Measurements from ENCODE around the gene XPO6. TPM values are rescaled to one million over a fixed set of nuclear protein-coding genes. Genes with fewer than 3 reads are reported as not detected.

XPO6 gene
- total RNA-seq, 1 experiment from 2014 or later = 124 TPM

DNA sequence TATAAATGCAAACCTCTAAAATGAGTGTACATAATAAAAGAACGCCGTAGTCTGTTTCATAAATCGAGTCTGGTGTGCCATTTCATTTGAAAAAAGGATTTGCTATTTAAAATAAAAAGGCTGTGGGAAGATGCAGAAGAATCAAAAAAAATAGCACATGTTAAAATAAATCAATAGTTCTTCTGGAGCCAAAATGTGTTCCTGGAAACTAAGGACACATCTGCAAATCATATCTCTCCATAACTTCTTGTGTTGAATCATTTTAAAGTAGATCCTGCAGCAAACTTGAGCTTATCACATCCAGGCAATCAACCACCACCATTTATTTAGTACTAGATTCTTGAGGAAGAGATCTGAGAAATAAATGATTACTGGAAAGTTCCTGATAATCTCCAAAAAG, 29.0 kb downstream of the XPO6 start:
- H3K4me1 ChIP-seq (ENCODE audit: insufficient read depth, low read length) = no peaks in the 10 kb centered on the region; the same call in 1 of the 2 replicates
- no peak overlapping the region for H2AK5ac ChIP-seq (ENCODE audit: insufficient read length, low read length)
- TF ChIP-seq, protein P1, sequence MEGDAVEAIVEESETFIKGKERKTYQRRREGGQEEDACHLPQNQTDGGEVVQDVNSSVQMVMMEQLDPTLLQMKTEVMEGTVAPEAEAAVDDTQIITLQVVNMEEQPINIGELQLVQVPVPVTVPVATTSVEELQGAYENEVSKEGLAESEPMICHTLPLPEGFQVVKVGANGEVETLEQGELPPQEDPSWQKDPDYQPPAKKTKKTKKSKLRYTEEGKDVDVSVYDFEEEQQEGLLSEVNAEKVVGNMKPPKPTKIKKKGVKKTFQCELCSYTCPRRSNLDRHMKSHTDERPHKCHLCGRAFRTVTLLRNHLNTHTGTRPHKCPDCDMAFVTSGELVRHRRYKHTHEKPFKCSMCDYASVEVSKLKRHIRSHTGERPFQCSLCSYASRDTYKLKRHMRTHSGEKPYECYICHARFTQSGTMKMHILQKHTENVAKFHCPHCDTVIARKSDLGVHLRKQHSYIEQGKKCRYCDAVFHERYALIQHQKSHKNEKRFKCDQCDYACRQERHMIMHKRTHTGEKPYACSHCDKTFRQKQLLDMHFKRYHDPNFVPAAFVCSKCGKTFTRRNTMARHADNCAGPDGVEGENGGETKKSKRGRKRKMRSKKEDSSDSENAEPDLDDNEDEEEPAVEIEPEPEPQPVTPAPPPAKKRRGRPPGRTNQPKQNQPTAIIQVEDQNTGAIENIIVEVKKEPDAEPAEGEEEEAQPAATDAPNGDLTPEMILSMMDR (conservative IDR thresholded peaks at IDR 0.05) = no peak
- no peak overlapping the region for H3K4me2 ChIP-seq (ENCODE audit: insufficient read depth, insufficient read length, low read length)
- no peak for DNase-seq
- H2BK5ac ChIP-seq (ENCODE audit: insufficient read length, low read length) = no peak overlapping the region
- H2BK12ac ChIP-seq (ENCODE audit: insufficient read length, low read depth, low read length) = no peak overlapping the region
- H3K56ac ChIP-seq (ENCODE audit: insufficient read length, low read depth, low read length) = no peak overlapping the region
- no peak overlapping the region for H2BK20ac ChIP-seq (ENCODE audit: low read depth, low read length, poor library complexity, severe bottlenecking)
- H3K18ac ChIP-seq (ENCODE audit: insufficient read length, low read depth, low read length) = no peak overlapping the region
- peak overlapping the region in 2 of 3 experiments; percentile 25 to 35; a peak in 1 of 7 replicates for H3K27ac Mint-ChIP-seq
- H3K23ac ChIP-seq (ENCODE audit: insufficient read length, low read depth, low read length) = no peak overlapping the region
- no peak overlapping the region for H4K8ac ChIP-seq (replicated peaks; ENCODE audit: insufficient read length, low read depth, low read length)
- peaks cover 8 to 30% (median 17%) of the 10 kb centered on the region in 3 experiments for H3K36me3 Mint-ChIP-seq (ENCODE audit: insufficient read depth in 1 of 3, low read depth in 3 of 3)
- peaks cover 3% of the 10 kb centered on the region for H3K79me1 ChIP-seq (ENCODE audit: insufficient read depth, low read depth, low read length, poor library complexity, severe bottlenecking)
- no peak overlapping the region for H3K4me3 Mint-ChIP-seq
- no peaks in the 10 kb centered on the region for H3K23me2 ChIP-seq (ENCODE audit: insufficient read length, low read depth, low read length, poor library complexity, severe bottlenecking)
- no peak overlapping the region for H3K27ac ChIP-seq (ENCODE audit: insufficient read length, low read depth, low read length)
- no peak overlapping the region for H2BK15ac ChIP-seq (ENCODE audit: low read depth, low read length)
- H3K9me3 Mint-ChIP-seq = peaks cover 0 to 5% of the 10 kb centered on the region in 2 experiments; a peak in 3 of 5 replicates
- H4K20me1 ChIP-seq (ENCODE audit: control insufficient read depth, insufficient read depth, insufficient read length) = no peaks in the 10 kb centered on the region
- no peaks in the 10 kb centered on the region for H3K9me3 ChIP-seq (ENCODE audit: control insufficient read depth, low read depth, low read length)
- no peak overlapping the region for H4K5ac ChIP-seq (ENCODE audit: insufficient read length, low read depth, low read length)
- no peak overlapping the region for H2AFZ ChIP-seq (ENCODE audit: low read length)
- no peak overlapping the region for H3K4ac ChIP-seq (ENCODE audit: low read depth, low read length)
- H3K4me1 Mint-ChIP-seq = peaks cover 16 to 23% of the 10 kb centered on the region in 2 experiments
- H3T11ph ChIP-seq (ENCODE audit: low read length) = no peak overlapping the region
- no peak overlapping the region for H4K91ac ChIP-seq (ENCODE audit: insufficient read length, low read depth, low read length)
- H3K79me2 ChIP-seq (ENCODE audit: insufficient read depth, low read length) = peaks cover 20% of the 10 kb centered on the region; the same call in 1 of the 2 replicates
- WGBS (ENCODE audit: extremely low coverage, insufficient read length, low lambda C conversion rate) = no CpG with 5 or more reads among the region's 3 CpGs
- no peak overlapping the region for H3K14ac ChIP-seq (ENCODE audit: insufficient read depth, low read length)
- no peaks in the 10 kb centered on the region for H3K27me3 ChIP-seq (ENCODE audit: insufficient read depth, low read length)
- no peak overlapping the region for H2BK120ac ChIP-seq (ENCODE audit: low read depth, low read length, poor library complexity, severe bottlenecking)
- no peak overlapping the region for H3K9ac ChIP-seq (ENCODE audit: extremely low read depth, insufficient read length, low read length)
- H3K27me3 Mint-ChIP-seq (ENCODE audit: low read depth) = no peaks in the 10 kb centered on the region; the same call in 1 of the 2 replicates

All from H9 (cell line).